ENCODE data around the gene ATF7IP.

GRCh38 chr12:14373217-14373616 is 7.7 kb downstream of the ATF7IP start:
- no peak for TF ChIP-seq POLR2AphosphoS5 (IDR thresholded peaks at IDR 0.05; ENCODE audit: low read depth, low read length)
- TF ChIP-seq POLR2A (IDR thresholded peaks at IDR 0.05; ENCODE audit: low read depth, low read length), result no peak
- TF ChIP-seq TAF1 (IDR thresholded peaks at IDR 0.05; ENCODE audit: low read depth, low read length), result no peak
- TF ChIP-seq POU2F2 (IDR thresholded peaks at IDR 0.05; ENCODE audit: low read depth, low read length), result no peak

Data from GM12891 (cell line).